PFSK-1 (cell line): ENCODE results near the gene GMDS.

Experiments used
- FOXP2 ChIP-seq: optimal IDR thresholded peaks from 2 replicates; pipeline ENCODE3; 2011; ENCODE audit warnings: borderline replicate concordance, control low read depth, inconsistent platforms; ENCODE audit not compliant: insufficient read depth; ENCODE audit errors: extremely low read length, extremely low read depth
- POLR2AphosphoS5 ChIP-seq: IDR thresholded peaks from 2 replicates; pipeline ENCODE4 v1.6.1; 2012; ENCODE audit warnings: low read depth, mild to moderate bottlenecking, control low read depth, low read length, moderate library complexity
- REST ChIP-seq, 2 experiments: IDR thresholded peaks; 2 replicates each; pipeline versions ENCODE4 v1.6.1 to v1.8.0; 2011 to 2012; ENCODE audit warnings: low read depth in 2 of 2, low read length in 2 of 2, control low read depth in 1 of 2, inconsistent platforms in 1 of 2, mild to moderate bottlenecking in 1 of 2, moderate library complexity in 1 of 2; ENCODE audit not compliant: insufficient read depth in 1 of 2
- SIN3A ChIP-seq: IDR thresholded peaks from 2 replicates; pipeline ENCODE4 v1.6.1; 2012; ENCODE audit warnings: mild to moderate bottlenecking, low read length, moderate library complexity, borderline replicate concordance; ENCODE audit not compliant: insufficient read depth
- TAF1 ChIP-seq: IDR thresholded peaks from 2 replicates; pipeline ENCODE4 v1.6.1; 2012; ENCODE audit warnings: low read length, control low read depth, borderline replicate concordance; ENCODE audit not compliant: insufficient read depth

Gene GMDS

GRCh38 chr6:1941534-1941933 is 303.9 kb downstream of the GMDS start:
- TF ChIP-seq SIN3A: no peak
- no peak for TF ChIP-seq FOXP2
- TF ChIP-seq REST (IDR thresholded peaks at IDR 0.05; ENCODE audit: insufficient read depth in 1 of 2, low read depth in 2 of 2, low read length in 2 of 2): no peak
- no peak for TF ChIP-seq POLR2AphosphoS5
- no peak for TF ChIP-seq TAF1

- TF ChIP-seq POLR2AphosphoS5 (no peak), SIN3A (no peak), TAF1 (no peak), REST (IDR thresholded peaks at IDR 0.05; ENCODE audit: insufficient read depth in 1 of 2, low read depth in 2 of 2, low read length in 2 of 2) (no peak), FOXP2 (no peak)
Measured at GRCh38 chr6:1940381-1940780, 305.0 kb downstream of the GMDS start.

- TF ChIP-seq POLR2AphosphoS5 (no peak), TAF1 (no peak), SIN3A (no peak), FOXP2 (no peak), REST (IDR thresholded peaks at IDR 0.05; ENCODE audit: insufficient read depth in 1 of 2, low read depth in 2 of 2, low read length in 2 of 2) (no peak)
Measured at GRCh38 chr6:1933292-1933691, 312.1 kb downstream of the GMDS start.

GRCh38 chr6:1931817-1932216 is 313.6 kb downstream of the GMDS start:
- TF ChIP-seq FOXP2 (no peak), TAF1 (no peak), POLR2AphosphoS5 (no peak), REST (IDR thresholded peaks at IDR 0.05; ENCODE audit: insufficient read depth in 1 of 2, low read depth in 2 of 2, low read length in 2 of 2) (no peak), SIN3A (no peak)

GRCh38 chr6:1930356-1930755 is 315.0 kb downstream of the GMDS start:
- no peak for TF ChIP-seq SIN3A
- no peak for TF ChIP-seq REST (IDR thresholded peaks at IDR 0.05; ENCODE audit: insufficient read depth in 1 of 2, low read depth in 2 of 2, low read length in 2 of 2)
- TF ChIP-seq FOXP2: no peak
- no peak for TF ChIP-seq POLR2AphosphoS5
- no peak for TF ChIP-seq TAF1
